Loucy (cell line): ENCODE data around the gene TMEM117.

Experiments
- H2AFZ ChIP-seq: fragments of 200-600 bp; sonication (generic); 2 replicates; pipeline ENCODE4 v1.6.0; 2016; ENCODE audit warnings: antibody characterized with exemption, mild to moderate bottlenecking, low read length, moderate library complexity
- H3F3A ChIP-seq: fragments of 200-600 bp; 2 replicates; pipeline ENCODE4 v1.6.0; 2016; ENCODE audit warnings: antibody characterized with exemption, low read depth, mild to moderate bottlenecking
- H3K27me3 ChIP-seq: fragments of 200-600 bp; sonication (generic); 2 replicates; pipeline ENCODE4 v1.6.1; 2014; ENCODE audit warnings: low read length, mild to moderate bottlenecking; ENCODE audit not compliant: insufficient read depth, poor library complexity, severe bottlenecking
- H3K36me3 ChIP-seq: fragments of 200-600 bp; sonication (generic); 2 replicates; pipeline ENCODE4 v1.6.1; 2016; ENCODE audit warnings: low read length; ENCODE audit not compliant: insufficient read depth
- H3K4me1 ChIP-seq: fragments of 200-600 bp; sonication (generic); 2 replicates; pipeline ENCODE4 v1.5.1; 2014; ENCODE audit warnings: low read length, mild to moderate bottlenecking; ENCODE audit not compliant: insufficient read depth, poor library complexity, severe bottlenecking
- H3K4me2 ChIP-seq: fragments of 200-600 bp; sonication (generic); 2 replicates; pipeline ENCODE4 v1.6.0; 2014; ENCODE audit warnings: antibody characterized with exemption, low read length, low read depth, mild to moderate bottlenecking; ENCODE audit not compliant: poor library complexity, severe bottlenecking
- H3K4me3 ChIP-seq: fragments of 200-600 bp; sonication (generic); 2 replicates; pipeline ENCODE4 v1.5.1; 2014; ENCODE audit warnings: low read length, mild to moderate bottlenecking, mixed read lengths; ENCODE audit not compliant: poor library complexity, severe bottlenecking
- H3K79me2 ChIP-seq: fragments of 200-600 bp; sonication (generic); 2 replicates; pipeline ENCODE4 v1.6.1; 2014; ENCODE audit warnings: low read length; ENCODE audit not compliant: insufficient read depth
- H3K9ac ChIP-seq: fragments of 200-600 bp; sonication (generic); 2 replicates; pipeline ENCODE4 v1.6.0; 2014; ENCODE audit warnings: mild to moderate bottlenecking, low read depth, low read length, moderate library complexity; ENCODE audit not compliant: poor library complexity, severe bottlenecking
- H3K9me2 ChIP-seq: fragments of 200-600 bp; sonication (generic); replicated peaks from 2 replicates; pipeline ENCODE4 v1.6.1; 2016; ENCODE audit warnings: low read depth, low read length, mixed read lengths
- H3K9me3 ChIP-seq: fragments of 200-600 bp; sonication (generic); 2 replicates; pipeline ENCODE4 v1.6.1; 2014; ENCODE audit warnings: mild to moderate bottlenecking, antibody characterized with exemption, low read length, low read depth; ENCODE audit not compliant: insufficient read depth
- H4K20me1 ChIP-seq: fragments of 200-600 bp; sonication (generic); 2 replicates; pipeline ENCODE4 v1.6.0; 2014; ENCODE audit warnings: antibody characterized with exemption, low read length, mild to moderate bottlenecking; ENCODE audit not compliant: insufficient read depth, poor library complexity, severe bottlenecking
- EZH2phosphoT487 ChIP-seq: fragments of 200-600 bp; IDR thresholded peaks from 2 replicates; pipeline ENCODE4 v1.6.1; 2018; ENCODE audit warnings: antibody characterized with exemption, mild to moderate bottlenecking, moderate library complexity, borderline replicate concordance
- TF ChIP-seq, protein P1 (sequence below): fragments of 200-600 bp; sonication (generic); conservative IDR thresholded peaks from 2 replicates; pipeline ENCODE4 v1.5.1; 2014; ENCODE audit warnings: mild to moderate bottlenecking, antibody characterized with exemption, low read length

Gene TMEM117

DNA sequence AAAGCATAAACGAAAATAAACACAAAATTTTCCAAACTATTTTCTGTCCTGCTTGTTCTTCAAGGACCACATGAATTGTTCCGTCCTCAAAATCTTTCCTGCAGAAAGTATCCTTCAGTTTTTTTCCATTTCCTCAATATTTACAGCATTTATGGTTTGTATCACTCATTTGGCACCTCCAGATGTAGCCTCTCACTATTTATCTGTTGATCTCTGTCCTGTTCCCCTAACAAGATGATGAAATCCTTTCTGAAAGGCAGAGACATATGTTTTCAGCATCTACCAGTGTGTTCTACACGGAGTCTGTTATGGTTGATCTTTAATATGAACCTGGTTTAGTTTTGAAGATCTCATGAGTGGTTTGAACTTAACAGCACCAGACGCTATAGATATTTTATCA lies 550.1 kb downstream of the TMEM117 start:
- Histone ChIP-seq H3K27me3 (no peaks in the 10 kb centered on the region), H3K9ac (no peak overlapping the region), H3K9me2 (no peaks in the 10 kb centered on the region), H2AFZ (no peak overlapping the region), H4K20me1 (no peaks in the 10 kb centered on the region), H3K4me3 (no peak overlapping the region), H3K79me2 (no peaks in the 10 kb centered on the region), H3K9me3 (no peaks in the 10 kb centered on the region), H3F3A (no peaks in the 10 kb centered on the region), H3K4me2 (no peak overlapping the region), H3K4me1 (no peaks in the 10 kb centered on the region), H3K36me3 (no peaks in the 10 kb centered on the region)
- TF ChIP-seq, protein P1, sequence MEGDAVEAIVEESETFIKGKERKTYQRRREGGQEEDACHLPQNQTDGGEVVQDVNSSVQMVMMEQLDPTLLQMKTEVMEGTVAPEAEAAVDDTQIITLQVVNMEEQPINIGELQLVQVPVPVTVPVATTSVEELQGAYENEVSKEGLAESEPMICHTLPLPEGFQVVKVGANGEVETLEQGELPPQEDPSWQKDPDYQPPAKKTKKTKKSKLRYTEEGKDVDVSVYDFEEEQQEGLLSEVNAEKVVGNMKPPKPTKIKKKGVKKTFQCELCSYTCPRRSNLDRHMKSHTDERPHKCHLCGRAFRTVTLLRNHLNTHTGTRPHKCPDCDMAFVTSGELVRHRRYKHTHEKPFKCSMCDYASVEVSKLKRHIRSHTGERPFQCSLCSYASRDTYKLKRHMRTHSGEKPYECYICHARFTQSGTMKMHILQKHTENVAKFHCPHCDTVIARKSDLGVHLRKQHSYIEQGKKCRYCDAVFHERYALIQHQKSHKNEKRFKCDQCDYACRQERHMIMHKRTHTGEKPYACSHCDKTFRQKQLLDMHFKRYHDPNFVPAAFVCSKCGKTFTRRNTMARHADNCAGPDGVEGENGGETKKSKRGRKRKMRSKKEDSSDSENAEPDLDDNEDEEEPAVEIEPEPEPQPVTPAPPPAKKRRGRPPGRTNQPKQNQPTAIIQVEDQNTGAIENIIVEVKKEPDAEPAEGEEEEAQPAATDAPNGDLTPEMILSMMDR: no peak
- no peak for TF ChIP-seq EZH2phosphoT487

DNA sequence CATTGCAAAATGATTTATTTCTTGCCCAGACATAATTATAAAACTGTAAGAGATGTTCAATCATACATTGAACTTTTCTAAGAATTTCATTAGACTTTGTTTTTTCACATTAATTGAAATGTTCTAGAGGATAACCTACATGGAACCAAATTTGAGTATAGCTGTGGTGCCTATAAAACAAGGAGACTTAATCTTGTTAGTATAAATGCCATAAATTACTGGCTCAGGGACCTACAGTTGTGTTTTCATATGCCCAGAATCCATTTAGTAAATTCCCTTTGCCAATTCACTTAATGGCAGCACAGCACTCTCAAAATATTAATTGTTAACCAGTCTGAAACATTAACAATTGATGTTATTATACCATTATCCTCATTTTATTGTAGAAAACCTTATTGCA lies 551.7 kb downstream of the TMEM117 start:
- no peaks in the 10 kb centered on the region for H3K9me2 ChIP-seq
- no peaks in the 10 kb centered on the region for H3K27me3 ChIP-seq

DNA sequence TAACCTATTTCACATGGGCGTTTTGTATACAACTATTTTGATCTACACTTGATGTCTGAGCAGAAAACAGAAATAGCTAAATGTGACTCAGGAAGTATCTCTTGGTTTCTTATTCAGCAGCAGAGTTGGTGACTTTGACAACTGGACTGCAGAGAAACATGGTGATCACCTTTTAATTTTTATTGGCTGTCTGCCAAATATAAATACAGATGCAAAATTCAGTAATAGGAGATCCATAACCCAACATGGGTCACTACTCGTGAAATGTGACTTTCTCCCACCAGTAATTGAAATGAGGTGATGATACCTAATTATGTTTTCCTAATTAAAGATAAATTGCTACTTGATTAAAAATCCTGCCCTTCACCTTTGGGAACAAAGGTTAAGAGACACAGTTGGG lies 553.2 kb downstream of the TMEM117 start:
- no peaks in the 10 kb centered on the region for H3F3A ChIP-seq
- no peak overlapping the region for H3K4me2 ChIP-seq
- no peak overlapping the region for H3K4me3 ChIP-seq
- H3K9me2 ChIP-seq: no peaks in the 10 kb centered on the region
- H3K4me1 ChIP-seq: no peaks in the 10 kb centered on the region
- no peaks in the 10 kb centered on the region for H3K27me3 ChIP-seq
- no peak overlapping the region for H2AFZ ChIP-seq
- H3K9me3 ChIP-seq: no peaks in the 10 kb centered on the region
- no peaks in the 10 kb centered on the region for H3K79me2 ChIP-seq
- no peaks in the 10 kb centered on the region for H4K20me1 ChIP-seq
- no peak overlapping the region for H3K9ac ChIP-seq
- H3K36me3 ChIP-seq: no peaks in the 10 kb centered on the region
- no peak for TF ChIP-seq EZH2phosphoT487
- TF ChIP-seq, protein P1: no peak

More for the DNA sequence above, 551.7 kb downstream of the TMEM117 start:
- H3K9ac ChIP-seq: no peak overlapping the region
- no peak overlapping the region for H2AFZ ChIP-seq
- H4K20me1 ChIP-seq: no peaks in the 10 kb centered on the region
- no peaks in the 10 kb centered on the region for H3F3A ChIP-seq
- H3K4me3 ChIP-seq: no peak overlapping the region
- no peaks in the 10 kb centered on the region for H3K79me2 ChIP-seq
- no peak for TF ChIP-seq EZH2phosphoT487
- TF ChIP-seq, protein P1: no peak
- H3K36me3 ChIP-seq: no peaks in the 10 kb centered on the region
- no peak overlapping the region for H3K4me2 ChIP-seq
- no peaks in the 10 kb centered on the region for H3K4me1 ChIP-seq
- no peaks in the 10 kb centered on the region for H3K9me3 ChIP-seq
